Measurements from ENCODE around the gene MGMT.

The MGMT gene

DNA sequence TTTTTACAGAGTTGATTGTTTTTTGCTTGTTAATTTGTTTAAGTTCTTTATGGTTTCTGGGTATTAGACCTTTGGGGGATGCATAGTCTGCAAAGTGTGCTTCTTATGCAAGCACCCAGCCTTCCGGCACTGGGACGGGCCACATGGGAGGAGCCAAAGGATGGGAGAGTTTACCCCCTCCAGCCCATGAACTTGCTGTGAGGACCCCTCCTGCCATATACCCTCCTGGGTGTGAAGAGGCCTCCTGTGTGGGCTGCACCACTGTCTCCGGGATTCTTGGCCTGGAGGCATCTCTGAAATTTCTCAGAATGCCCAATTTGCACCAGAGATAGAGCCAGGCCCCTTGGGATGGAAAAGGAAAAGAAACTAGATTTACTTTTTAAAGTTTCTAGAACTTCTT lies 150.7 kb downstream of the MGMT start:
- TF ChIP-seq, protein P1, sequence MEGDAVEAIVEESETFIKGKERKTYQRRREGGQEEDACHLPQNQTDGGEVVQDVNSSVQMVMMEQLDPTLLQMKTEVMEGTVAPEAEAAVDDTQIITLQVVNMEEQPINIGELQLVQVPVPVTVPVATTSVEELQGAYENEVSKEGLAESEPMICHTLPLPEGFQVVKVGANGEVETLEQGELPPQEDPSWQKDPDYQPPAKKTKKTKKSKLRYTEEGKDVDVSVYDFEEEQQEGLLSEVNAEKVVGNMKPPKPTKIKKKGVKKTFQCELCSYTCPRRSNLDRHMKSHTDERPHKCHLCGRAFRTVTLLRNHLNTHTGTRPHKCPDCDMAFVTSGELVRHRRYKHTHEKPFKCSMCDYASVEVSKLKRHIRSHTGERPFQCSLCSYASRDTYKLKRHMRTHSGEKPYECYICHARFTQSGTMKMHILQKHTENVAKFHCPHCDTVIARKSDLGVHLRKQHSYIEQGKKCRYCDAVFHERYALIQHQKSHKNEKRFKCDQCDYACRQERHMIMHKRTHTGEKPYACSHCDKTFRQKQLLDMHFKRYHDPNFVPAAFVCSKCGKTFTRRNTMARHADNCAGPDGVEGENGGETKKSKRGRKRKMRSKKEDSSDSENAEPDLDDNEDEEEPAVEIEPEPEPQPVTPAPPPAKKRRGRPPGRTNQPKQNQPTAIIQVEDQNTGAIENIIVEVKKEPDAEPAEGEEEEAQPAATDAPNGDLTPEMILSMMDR (IDR thresholded peaks at IDR 0.05; ENCODE audit: insufficient read depth, low read depth, low read length, missing control alignments), result no peak
- DNase-seq (ENCODE audit: low read depth), result no peak
- no peak overlapping the region for H3K4me3 ChIP-seq (ENCODE audit: low read length)

DNA sequence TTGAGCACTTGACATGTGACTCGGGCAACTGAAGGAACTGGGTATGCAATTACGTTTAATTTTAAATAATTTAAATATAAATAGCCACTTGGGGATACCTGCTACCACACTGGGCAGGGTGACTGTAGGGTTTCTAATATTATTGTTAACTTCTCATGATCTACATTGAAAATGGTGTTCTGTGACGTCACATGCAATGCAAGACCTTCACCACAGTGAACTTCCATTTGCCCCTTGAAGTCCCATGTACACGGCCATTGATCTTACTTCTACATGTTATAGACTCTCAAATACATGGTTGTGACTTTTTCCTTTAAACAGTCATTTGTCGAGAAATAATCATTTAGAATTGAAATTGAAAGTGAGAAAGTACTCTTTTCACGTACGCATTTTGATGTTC lies 154.0 kb downstream of the MGMT start:
- H3K4me3 ChIP-seq (ENCODE audit: low read length), result no peak overlapping the region
- DNase-seq (ENCODE audit: low read depth), result no peak
- TF ChIP-seq, protein P1 (IDR thresholded peaks at IDR 0.05; ENCODE audit: insufficient read depth, low read depth, low read length, missing control alignments), result no peak

DNA sequence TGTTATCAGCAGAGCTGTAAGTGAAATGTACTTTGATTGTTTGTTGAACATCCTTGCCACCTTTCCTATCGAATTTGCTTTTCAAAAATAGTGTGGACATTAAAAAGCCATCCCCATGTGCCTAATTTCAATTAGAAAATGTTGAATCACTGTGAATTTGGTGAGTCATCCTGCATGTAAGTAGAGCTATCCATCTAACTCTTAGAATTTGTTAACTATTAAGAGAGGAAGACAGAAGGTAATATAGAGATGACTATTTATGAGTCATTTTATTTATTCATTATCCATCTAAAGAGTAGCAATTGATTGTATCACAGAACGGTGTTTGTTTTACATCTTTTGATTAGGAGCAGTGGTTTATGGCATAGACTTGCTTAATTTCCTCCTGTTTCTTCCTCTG lies 154.7 kb downstream of the MGMT start:
- peak; percentile 20 for DNase-seq (ENCODE audit: low read depth)
- H3K4me3 ChIP-seq (ENCODE audit: low read length), result no peak overlapping the region
- TF ChIP-seq, protein P1 (IDR thresholded peaks at IDR 0.05; ENCODE audit: insufficient read depth, low read depth, low read length, missing control alignments), result no peak

DNA sequence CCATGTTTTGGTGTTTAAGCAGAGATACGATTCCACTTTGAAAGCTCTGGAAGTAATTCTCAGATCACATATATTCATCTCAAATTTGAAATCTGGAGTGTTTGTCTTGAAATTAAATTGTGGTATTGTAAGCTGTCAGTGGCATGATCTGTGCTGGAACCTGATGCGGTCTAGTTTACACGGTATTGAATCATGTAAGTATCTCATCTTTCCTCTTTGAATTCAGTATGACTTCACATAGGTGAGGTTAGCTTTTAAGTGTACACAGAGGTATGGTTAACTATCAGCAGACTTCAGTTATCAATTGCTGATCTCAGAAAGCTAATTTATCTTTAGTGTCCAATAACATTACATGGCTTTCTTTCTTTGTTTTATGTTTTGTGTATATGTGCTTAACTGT lies 155.2 kb downstream of the MGMT start:
- DNase-seq (ENCODE audit: low read depth), result no peak
- no peak overlapping the region for H3K4me3 ChIP-seq (ENCODE audit: low read length)
- TF ChIP-seq, protein P1 (IDR thresholded peaks at IDR 0.05; ENCODE audit: insufficient read depth, low read depth, low read length, missing control alignments), result no peak

DNA sequence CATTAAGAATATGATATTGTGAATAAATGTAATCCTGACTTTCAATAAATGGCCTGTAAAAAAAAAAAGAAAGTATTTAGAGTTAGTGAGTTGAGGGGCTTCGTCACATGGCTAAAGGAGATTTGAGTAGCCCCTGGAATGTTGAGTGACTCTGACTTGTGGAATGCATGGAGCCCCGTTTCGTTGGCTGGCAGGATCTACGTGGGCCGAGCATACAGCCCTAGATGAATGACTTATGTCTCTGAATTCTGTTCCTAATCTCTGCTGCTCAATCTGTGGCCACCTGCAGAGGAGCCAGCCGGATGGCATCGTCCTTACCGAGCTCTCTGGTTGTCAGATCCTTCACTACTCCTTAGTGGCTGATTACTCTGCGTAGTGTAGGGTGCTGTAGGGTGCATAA lies 155.7 kb downstream of the MGMT start:
- no peak overlapping the region for H3K4me3 ChIP-seq (ENCODE audit: low read length)
- TF ChIP-seq, protein P1 (IDR thresholded peaks at IDR 0.05; ENCODE audit: insufficient read depth, low read depth, low read length, missing control alignments), result no peak
- DNase-seq (ENCODE audit: low read depth), result no peak

DNA sequence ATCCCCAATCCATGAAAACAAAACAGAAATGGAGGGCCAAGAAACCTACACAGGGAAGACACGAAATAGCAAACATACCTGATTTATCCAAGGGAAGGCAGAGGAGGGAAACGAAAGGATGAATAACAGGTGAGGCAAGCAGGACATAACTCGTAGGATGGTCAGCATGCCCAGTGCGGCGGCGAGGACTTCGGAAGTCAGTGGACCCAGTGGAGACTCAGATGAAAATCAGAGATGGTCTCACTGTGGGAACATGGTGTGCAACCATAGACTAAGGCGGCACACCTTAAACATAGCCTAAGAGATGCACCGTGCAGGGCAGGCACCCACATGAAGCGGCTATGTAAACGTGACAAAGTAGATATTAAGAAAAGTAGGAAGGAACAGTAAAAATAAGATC lies 157.5 kb downstream of the MGMT start:
- DNase-seq (ENCODE audit: low read depth), result no peak
- no peak overlapping the region for H3K4me3 ChIP-seq (ENCODE audit: low read length)
- TF ChIP-seq, protein P1 (IDR thresholded peaks at IDR 0.05; ENCODE audit: insufficient read depth, low read depth, low read length, missing control alignments), result no peak

DNA sequence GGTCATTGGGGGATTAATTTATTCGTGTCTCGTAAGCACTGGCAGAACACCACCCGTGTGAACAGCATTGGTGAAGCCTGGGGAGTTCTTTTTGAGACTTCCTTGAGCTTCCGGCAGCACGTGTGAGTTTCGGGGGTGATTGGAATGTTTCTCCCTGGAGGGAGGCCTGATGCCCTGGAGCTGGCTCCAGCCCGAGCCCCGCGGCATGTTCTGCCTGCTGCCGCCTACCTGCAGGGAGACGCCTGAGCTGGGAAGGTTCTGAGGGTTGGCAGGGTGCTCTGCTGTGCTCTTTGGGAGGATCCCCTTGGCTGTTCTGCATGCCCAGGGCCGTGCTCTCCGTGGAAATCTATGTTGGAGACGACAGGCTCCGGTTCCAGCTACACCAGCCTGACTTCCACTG lies 159.3 kb downstream of the MGMT start:
- no peak for DNase-seq (ENCODE audit: low read depth)
- no peak overlapping the region for H3K4me3 ChIP-seq (ENCODE audit: low read length)
- TF ChIP-seq, protein P1 (IDR thresholded peaks at IDR 0.05; ENCODE audit: insufficient read depth, low read depth, low read length, missing control alignments), result no peak
